ENCODE data around the gene TSEN15. TPM values are rescaled to one million over a fixed set of nuclear protein-coding genes. Genes with fewer than 3 reads are reported as not detected.

The TSEN15 gene
- total RNA-seq, 2 experiments from 2014 or later, result 44.1 to 44.3 TPM

GRCh38 chr1:184060316-184060715 is 8.8 kb downstream of the TSEN15 start:
- H3K27me3 Mint-ChIP-seq, result no peaks in the 10 kb centered on the region
- no peaks in the 10 kb centered on the region for H3K9me3 Mint-ChIP-seq
- H3K4me1 Mint-ChIP-seq (ENCODE audit: low read depth), result peaks cover 20% of the 10 kb centered on the region
- peaks cover 31% of the 10 kb centered on the region for H3K36me3 Mint-ChIP-seq
- H3K4me3 Mint-ChIP-seq, result no peak overlapping the region
- CTCF ChIA-PET, result interaction anchor here (1.0 kb wide), 1 partner anchor 159 kb away, joined by 3 read pairs; no protein-coding TSS in a partner anchor
- intact Hi-C loops (cut with micrococcal nuclease), result no loop called here
- no peak overlapping the region for H3K27ac Mint-ChIP-seq
- POLR2A ChIA-PET, result interaction anchor here (1.0 kb wide), 1 partner anchor 9 kb away, joined by 3 read pairs; the partner anchor contains the start of gene TSEN15
- no peak for DNase-seq

- Mint-ChIP-seq H3K4me3 (no peak overlapping the region), H3K27ac (no peak overlapping the region), H3K27me3 (no peaks in the 10 kb centered on the region), H3K36me3 (peaks cover 35% of the 10 kb centered on the region), H3K4me1 (ENCODE audit: low read depth) (peaks cover 20% of the 10 kb centered on the region), H3K9me3 (no peaks in the 10 kb centered on the region)
- no peak for DNase-seq
- intact Hi-C loops (cut with micrococcal nuclease), result no loop called here
- POLR2A ChIA-PET, result no interaction called here
- CTCF ChIA-PET, result no interaction called here
Measured at GRCh38 chr1:184061396-184062003, 10.0 kb downstream of the TSEN15 start.

DNA sequence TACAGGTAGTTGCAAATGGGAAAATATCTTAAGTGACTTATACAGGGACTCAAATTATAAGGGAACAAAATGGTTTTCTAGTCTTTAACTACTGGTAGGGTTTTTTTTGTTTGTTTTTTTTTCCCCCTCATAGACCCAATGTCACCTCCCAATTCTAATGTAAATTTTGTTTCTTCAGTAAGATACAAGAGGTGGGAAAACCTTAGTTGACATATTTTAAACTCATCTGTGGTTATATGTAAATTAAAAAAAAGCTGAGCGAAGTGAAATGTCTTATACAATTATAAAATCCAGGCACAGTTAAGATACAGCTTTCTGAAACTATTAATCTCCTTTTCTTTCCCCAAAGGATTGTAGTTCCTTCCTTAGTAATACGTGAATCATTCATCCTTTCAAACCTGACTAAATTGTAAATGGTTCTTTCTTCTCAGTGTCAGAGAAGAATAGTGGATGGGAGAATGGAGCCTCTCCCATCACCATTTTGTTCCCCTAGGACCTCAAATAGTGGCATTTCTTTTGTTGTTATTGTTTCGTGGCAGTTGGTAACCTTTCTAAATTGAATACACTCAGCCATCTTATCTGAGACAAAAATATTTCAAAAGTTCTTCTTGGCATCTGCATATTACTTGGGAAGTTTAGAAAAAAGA is 11.2 kb downstream of the TSEN15 start:
- no peak overlapping the region for H3K27ac Mint-ChIP-seq
- no peak overlapping the region for H3K4me3 Mint-ChIP-seq
- H3K27me3 Mint-ChIP-seq, result no peaks in the 10 kb centered on the region
- no peaks in the 10 kb centered on the region for H3K9me3 Mint-ChIP-seq
- intact Hi-C loops (cut with micrococcal nuclease), result no loop called here
- no peak for DNase-seq
- H3K36me3 Mint-ChIP-seq, result peaks cover 36% of the 10 kb centered on the region
- ChIA-PET CTCF (no interaction called here), POLR2A (no interaction called here)
- H3K4me1 Mint-ChIP-seq (ENCODE audit: low read depth), result peaks cover 13% of the 10 kb centered on the region

GRCh38 chr1:184065559-184065958 is 14.0 kb downstream of the TSEN15 start:
- peaks cover 29% of the 10 kb centered on the region for H3K36me3 Mint-ChIP-seq
- H3K4me1 Mint-ChIP-seq (ENCODE audit: low read depth), result peaks cover 12% of the 10 kb centered on the region
- ChIA-PET CTCF (no interaction called here), POLR2A (interaction anchor here (0.6 kb wide), 1 partner anchor 569 kb away, joined by 3 read pairs; no protein-coding TSS in a partner anchor)
- no peaks in the 10 kb centered on the region for H3K9me3 Mint-ChIP-seq
- intact Hi-C loops (cut with micrococcal nuclease), result no loop called here
- no peak overlapping the region for H3K27ac Mint-ChIP-seq
- DNase-seq, result no peak
- no peak overlapping the region for H3K4me3 Mint-ChIP-seq
- no peaks in the 10 kb centered on the region for H3K27me3 Mint-ChIP-seq

- Mint-ChIP-seq H3K4me1 (ENCODE audit: low read depth) (peaks cover 8% of the 10 kb centered on the region), H3K4me3 (no peak overlapping the region), H3K27ac (no peak overlapping the region), H3K27me3 (no peaks in the 10 kb centered on the region), H3K36me3 (peaks cover 33% of the 10 kb centered on the region), H3K9me3 (no peaks in the 10 kb centered on the region)
- no peak for DNase-seq
- intact Hi-C loops (cut with micrococcal nuclease), result no loop called here
- CTCF ChIA-PET, result no interaction called here
- POLR2A ChIA-PET, result no interaction called here
Measured at GRCh38 chr1:184068354-184068753, 16.8 kb downstream of the TSEN15 start.

DNA sequence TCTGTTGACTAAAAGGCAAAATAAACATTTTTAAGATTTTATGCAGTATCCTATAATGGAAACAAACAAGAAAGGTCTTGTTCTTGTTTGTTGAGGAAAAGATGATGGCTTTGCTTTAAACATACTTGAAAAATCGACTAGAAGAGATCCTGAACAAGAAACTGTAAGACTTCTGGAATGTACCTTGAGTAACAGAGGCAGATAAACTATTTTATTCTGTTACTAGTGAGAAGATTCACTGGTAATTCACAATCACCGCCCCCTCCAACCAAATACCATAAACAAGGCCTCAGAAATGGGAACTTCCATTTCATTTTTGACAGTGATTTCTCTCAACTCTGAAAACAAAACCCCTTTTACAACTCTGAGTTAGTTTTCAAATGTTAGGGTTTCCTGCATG is 18.1 kb downstream of the TSEN15 start:
- Mint-ChIP-seq H3K9me3 (no peaks in the 10 kb centered on the region), H3K36me3 (peaks cover 28% of the 10 kb centered on the region), H3K27ac (no peak overlapping the region), H3K4me3 (no peak overlapping the region), H3K4me1 (ENCODE audit: low read depth) (peaks cover 8% of the 10 kb centered on the region), H3K27me3 (no peaks in the 10 kb centered on the region)
- intact Hi-C loops (cut with micrococcal nuclease), result loop anchor here (10.0 kb wide), 1 partner anchor 425 kb away; no protein-coding TSS in a partner anchor
- DNase-seq, result no peak
- ChIA-PET POLR2A (interaction anchor here (0.6 kb wide), 1 partner anchor 719 kb away, joined by 3 read pairs; no protein-coding TSS in a partner anchor), CTCF (interaction anchor here (0.9 kb wide), 1 partner anchor 153 kb away, joined by 3 read pairs; no protein-coding TSS in a partner anchor)

DNA sequence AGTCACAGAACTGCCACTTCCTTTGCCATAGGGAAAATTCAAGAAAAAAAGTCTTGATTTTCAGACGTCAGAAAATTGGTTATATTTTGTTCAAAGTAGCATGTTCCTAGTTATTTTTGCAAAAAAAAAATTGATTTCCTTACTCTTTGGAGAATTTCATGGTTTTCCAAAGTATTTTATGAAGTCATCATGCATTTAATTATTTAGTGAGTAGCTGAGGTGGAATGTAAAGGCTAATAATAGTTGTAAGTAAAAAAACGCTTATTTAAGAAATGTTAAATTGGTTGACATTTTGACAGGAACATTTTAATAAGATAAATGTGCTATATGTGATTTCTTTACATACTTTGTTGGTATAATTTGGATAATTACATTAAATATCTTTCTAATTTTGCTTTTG is 20.8 kb downstream of the TSEN15 start:
- CTCF ChIA-PET, result no interaction called here

GRCh38 chr1:184074383-184074782 is 22.9 kb downstream of the TSEN15 start:
- Mint-ChIP-seq H3K4me3 (no peak overlapping the region), H3K36me3 (peaks cover 17% of the 10 kb centered on the region), H3K9me3 (peaks cover 3% of the 10 kb centered on the region), H3K4me1 (ENCODE audit: low read depth) (peaks cover 19% of the 10 kb centered on the region), H3K27ac (no peak overlapping the region), H3K27me3 (no peaks in the 10 kb centered on the region)
- ChIA-PET POLR2A (no interaction called here), CTCF (interaction anchor here (2.6 kb wide), 1 partner anchor 148 kb away, joined by 11 read pairs; no protein-coding TSS in a partner anchor)
- intact Hi-C loops (cut with micrococcal nuclease), result loop anchor here (2.0 to 10.0 kb wide), 2 partner anchors 420 to 590 kb away; no protein-coding TSS in a partner anchor
- DNase-seq, result no peak

More for the DNA sequence above, 20.8 kb downstream of the TSEN15 start:
- Mint-ChIP-seq H3K4me1 (ENCODE audit: low read depth) (peaks cover 13% of the 10 kb centered on the region), H3K27me3 (no peaks in the 10 kb centered on the region), H3K27ac (no peak overlapping the region), H3K9me3 (peaks cover 3% of the 10 kb centered on the region), H3K36me3 (peaks cover 19% of the 10 kb centered on the region), H3K4me3 (no peak overlapping the region)
- DNase-seq, result no peak
- intact Hi-C loops (cut with micrococcal nuclease), result loop anchor here (10.0 kb wide), 1 partner anchor 422 kb away; no protein-coding TSS in a partner anchor
- POLR2A ChIA-PET, result no interaction called here

DNA sequence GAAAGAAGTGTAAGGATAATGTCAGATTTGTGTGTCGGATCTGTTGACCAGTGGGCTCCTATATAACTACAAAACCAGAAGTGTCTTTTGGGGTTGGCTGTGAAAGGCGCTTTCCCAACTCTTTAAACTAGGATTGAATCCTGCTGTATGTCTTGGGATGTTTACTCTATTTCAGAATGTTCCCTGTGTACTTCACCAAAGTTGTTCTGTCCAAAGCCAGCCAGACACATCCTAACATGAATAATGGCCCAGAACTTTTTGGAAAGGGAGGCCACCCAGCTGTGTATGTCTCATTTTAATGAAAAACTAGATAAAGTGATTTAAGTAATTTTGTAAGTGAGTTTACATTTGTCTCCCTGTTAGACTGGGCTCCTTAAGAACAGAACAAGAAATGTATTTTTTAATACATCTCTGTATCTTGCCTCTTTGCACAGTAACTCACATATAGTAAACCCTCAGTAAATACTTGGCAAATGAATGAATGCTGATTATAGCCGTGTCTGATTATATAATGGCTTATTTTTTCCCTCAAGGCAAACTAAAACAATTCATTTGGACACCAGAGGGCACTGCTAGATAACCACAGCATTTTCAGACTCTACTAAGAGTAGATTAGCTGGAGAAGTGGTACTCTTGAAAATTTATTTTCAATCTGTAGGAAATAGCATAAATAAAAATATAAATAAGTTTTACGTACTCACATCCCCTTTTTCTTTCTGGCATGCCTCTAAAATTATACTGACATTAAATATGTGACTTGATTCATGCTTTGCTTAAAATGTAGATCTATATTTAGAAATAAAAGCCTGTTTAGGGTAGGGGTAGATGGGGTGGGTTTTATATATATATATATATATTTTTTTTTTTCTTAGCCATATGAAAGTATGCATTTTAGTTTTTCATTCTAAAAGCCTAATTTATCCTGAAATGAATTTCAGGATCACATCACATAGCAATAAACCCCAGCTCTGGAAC is 23.8 kb downstream of the TSEN15 start:
- Mint-ChIP-seq H3K4me1 (ENCODE audit: low read depth) (peaks cover 11% of the 10 kb centered on the region), H3K9me3 (peaks cover 3% of the 10 kb centered on the region), H3K4me3 (no peak overlapping the region), H3K27ac (no peak overlapping the region), H3K27me3 (no peaks in the 10 kb centered on the region), H3K36me3 (peaks cover 13% of the 10 kb centered on the region)
- DNase-seq, result no peak
- POLR2A ChIA-PET, result no interaction called here
- CTCF ChIA-PET, result interaction anchor here (0.7 to 5.3 kb wide), 5 partner anchors 146 to 588 kb away, joined by 3 to 30 read pairs (median 11); no protein-coding TSS in a partner anchor
- intact Hi-C loops (cut with micrococcal nuclease), result loop anchor here (1.0 to 10.0 kb wide), 4 partner anchors 87 to 589 kb away; no protein-coding TSS in a partner anchor

GRCh38 chr1:184078564-184079249 is 27.2 kb downstream of the TSEN15 start:
- Mint-ChIP-seq H3K27me3 (no peaks in the 10 kb centered on the region), H3K9me3 (peaks cover 3% of the 10 kb centered on the region), H3K36me3 (peaks cover 5% of the 10 kb centered on the region), H3K4me1 (ENCODE audit: low read depth) (peaks cover 11% of the 10 kb centered on the region), H3K4me3 (no peak overlapping the region), H3K27ac (no peak overlapping the region)
- no peak for DNase-seq
- intact Hi-C loops (cut with micrococcal nuclease), result loop anchor here (5.0 to 10.0 kb wide), 2 partner anchors 84 to 416 kb away; no protein-coding TSS in a partner anchor
- CTCF ChIA-PET, result interaction anchor here (5.3 kb wide), 1 partner anchor 142 kb away, joined by 30 read pairs; no protein-coding TSS in a partner anchor
- POLR2A ChIA-PET, result interaction anchor here (1.8 kb wide), 1 partner anchor 28 kb away, joined by 5 read pairs; the partner anchor contains the start of gene TSEN15

DNA sequence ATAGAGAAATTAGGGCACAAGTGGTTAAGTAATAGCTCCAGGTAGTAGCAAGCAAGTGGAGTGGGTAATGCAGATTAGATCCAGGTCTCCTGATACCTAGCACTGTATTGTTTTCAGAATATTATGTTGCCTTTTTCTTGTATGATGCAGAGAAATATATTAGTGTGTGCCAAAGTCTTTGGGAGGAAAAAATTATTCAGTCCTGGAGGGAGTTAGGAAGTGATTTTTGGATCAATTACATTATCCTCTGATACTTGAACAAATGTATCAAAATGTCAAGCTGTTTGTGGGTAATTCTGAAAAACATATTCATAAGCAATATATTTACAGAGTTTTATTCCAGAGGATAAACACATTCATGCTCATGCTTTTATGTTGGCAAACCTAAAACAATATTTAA is 28.8 kb downstream of the TSEN15 start:
- intact Hi-C loops (cut with micrococcal nuclease), result no loop called here
- no peak overlapping the region for H3K27ac Mint-ChIP-seq
- POLR2A ChIA-PET, result interaction anchor here (0.6 kb wide), 1 partner anchor 176 kb away, joined by 4 read pairs; no protein-coding TSS in a partner anchor
- no peaks in the 10 kb centered on the region for H3K27me3 Mint-ChIP-seq
- H3K4me3 Mint-ChIP-seq, result no peak overlapping the region
- peaks cover 3% of the 10 kb centered on the region for H3K9me3 Mint-ChIP-seq
- H3K4me1 Mint-ChIP-seq (ENCODE audit: low read depth), result peaks cover 11% of the 10 kb centered on the region
- H3K36me3 Mint-ChIP-seq, result peaks cover 5% of the 10 kb centered on the region
- DNase-seq, result no peak
- CTCF ChIA-PET, result interaction anchor here (5.3 kb wide), 1 partner anchor 141 kb away, joined by 30 read pairs; no protein-coding TSS in a partner anchor
